NOMO-1 treated with dmso at 0.1 percent for 144 hours (cell line): ENCODE results near the gene PISD.

Experiments used
- DNase-seq: peaks from one replicate; lab custom pipeline; 2025; ENCODE audit not compliant: unreplicated experiment; lab: John Stamatoyannopoulos, UW

PISD gene

GRCh38 chr22:31626427-31627150 lies 35.4 kb downstream of the PISD start:
- DNase-seq, result no peak

GRCh38 chr22:31625661-31626426 lies 36.2 kb downstream of the PISD start:
- DNase-seq, result no peak

GRCh38 chr22:31625257-31625640 lies 36.8 kb downstream of the PISD start:
- DNase-seq, result no peak

GRCh38 chr22:31623592-31624304 lies 38.3 kb downstream of the PISD start:
- DNase-seq, result no peak

DNA sequence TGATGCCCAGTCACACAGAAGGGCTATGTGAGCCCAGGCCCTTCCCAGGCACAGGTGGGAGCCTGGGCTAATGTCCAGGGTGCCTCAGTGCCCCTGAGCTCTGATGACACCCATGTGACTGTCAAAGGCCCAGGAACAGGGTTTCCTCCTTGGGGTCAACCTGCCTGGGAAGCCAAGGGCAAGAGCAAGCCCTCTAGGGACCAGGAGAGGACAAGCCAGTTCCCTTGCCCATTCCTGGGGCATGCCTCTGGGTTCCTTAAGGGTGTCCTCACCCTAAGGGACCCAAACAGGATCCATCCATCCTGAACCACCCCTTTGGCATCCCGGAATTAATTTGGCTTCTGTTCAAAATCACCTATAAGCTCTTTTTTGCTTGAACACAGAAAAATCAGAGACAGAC lies 39.0 kb downstream of the PISD start:
- DNase-seq, result no peak

- DNase-seq, result no peak
Measured at GRCh38 chr22:31621507-31622124, 40.4 kb downstream of the PISD start.

GRCh38 chr22:31620756-31621480 lies 41.1 kb downstream of the PISD start:
- no peak for DNase-seq

- no peak for DNase-seq
Measured at GRCh38 chr22:31619611-31620300, 42.3 kb downstream of the PISD start.

GRCh38 chr22:31618471-31619176 lies 43.4 kb downstream of the PISD start:
- no peak for DNase-seq

- DNase-seq, result no peak
Measured at GRCh38 chr22:31618057-31618456, 44.0 kb downstream of the PISD start.

- DNase-seq, result no peak
Measured at GRCh38 chr22:31616315-31616980, 45.6 kb downstream of the PISD start.

DNA sequence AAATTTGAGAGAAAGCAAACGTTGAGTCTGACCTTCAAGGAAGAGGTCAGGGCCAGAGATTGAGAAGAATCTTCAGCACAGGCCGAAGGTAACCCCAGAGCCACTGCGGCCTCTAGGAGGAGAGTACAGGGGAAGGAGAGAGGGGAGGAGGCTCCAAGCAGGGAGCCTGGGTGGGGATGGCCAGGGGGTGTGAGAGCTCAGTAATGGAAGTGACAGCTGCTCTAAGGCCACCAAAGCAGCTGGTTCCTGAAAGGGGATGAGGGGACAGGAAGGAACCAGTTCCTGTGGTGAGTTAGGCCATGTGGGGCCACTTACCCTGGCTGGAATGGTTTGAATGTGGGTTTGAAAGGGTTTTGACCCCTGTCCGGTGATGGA lies 46.1 kb downstream of the PISD start:
- no peak for DNase-seq

GRCh38 chr22:31615491-31615860 lies 46.5 kb downstream of the PISD start:
- no peak for DNase-seq

DNA sequence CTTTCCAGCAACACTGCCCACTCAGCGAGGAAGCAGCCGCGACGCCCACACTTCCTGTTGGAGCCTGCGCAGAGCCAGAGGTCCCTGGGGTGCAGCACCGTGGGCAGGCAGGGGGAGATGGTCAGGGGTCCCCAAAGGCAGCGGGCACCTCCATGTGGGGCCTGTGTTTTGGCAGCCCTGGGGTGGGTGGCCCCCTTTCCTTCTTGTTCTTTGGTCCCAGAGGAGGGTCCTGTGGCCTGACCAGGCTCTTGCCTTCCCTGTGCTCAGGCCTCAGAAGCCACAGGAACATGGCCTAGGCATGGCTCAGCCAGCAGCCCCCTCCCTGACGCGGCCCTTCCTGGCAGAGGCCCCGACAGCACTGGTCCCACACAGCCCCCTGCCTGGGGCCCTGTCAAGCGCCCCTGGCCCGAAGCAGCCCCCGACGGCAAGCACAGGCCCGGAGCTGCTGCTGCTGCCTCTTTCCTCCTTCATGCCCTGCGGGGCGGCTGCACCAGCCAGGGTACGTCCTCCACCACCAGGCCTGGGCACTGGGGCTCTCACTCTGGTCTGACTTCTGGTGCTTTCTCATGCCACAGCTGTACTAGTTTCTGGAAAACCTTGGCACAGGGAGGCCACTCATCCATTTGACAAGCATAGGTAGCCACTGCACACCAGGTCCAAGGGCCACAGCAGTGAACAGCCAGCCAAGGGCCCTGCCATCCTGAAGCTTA lies 47.1 kb downstream of the PISD start:
- no peak for DNase-seq

DNA sequence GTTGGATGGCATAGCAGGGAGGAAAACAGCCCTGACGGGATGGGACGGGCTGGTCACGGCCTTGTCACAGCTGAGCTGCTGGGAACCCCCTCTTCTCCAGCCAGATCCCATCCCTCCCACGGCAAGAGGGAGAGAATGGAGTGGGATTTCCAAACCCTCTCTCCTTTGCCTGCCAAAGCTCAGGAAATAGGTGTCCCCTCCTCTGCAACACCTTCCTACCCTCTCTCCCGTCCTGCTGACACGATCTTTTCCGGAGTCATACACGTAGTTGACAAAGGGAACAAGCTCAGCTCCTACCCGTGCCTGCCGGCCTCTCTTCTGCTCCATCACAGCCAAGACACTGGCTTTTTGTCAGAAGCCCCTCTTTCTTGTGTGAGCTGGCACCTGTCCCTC lies 48.1 kb downstream of the PISD start:
- DNase-seq, result no peak

GRCh38 chr22:31613286-31613903 lies 48.6 kb downstream of the PISD start:
- no peak for DNase-seq

GRCh38 chr22:31612891-31613285 lies 49.1 kb downstream of the PISD start:
- no peak for DNase-seq

GRCh38 chr22:31611061-31611760 lies 50.8 kb downstream of the PISD start:
- DNase-seq, result no peak
